HepG2 (cell line): ENCODE measurements around the gene HACD2. TPM values are rescaled to one million over a fixed set of nuclear protein-coding genes. Genes with fewer than 3 reads are reported as not detected.

Experiments used
- DNMT1 ChIP-seq: sonication (generic); formaldehyde crosslinking; IDR thresholded peaks from 2 replicates; pipeline ENCODE4 v1.5.1; 2020; ENCODE audit warnings: mild to moderate bottlenecking, missing genetic modification reagents
- HNRNPK ChIP-seq: fragments of 200-400 bp; formaldehyde crosslinking; IDR thresholded peaks from 2 replicates; pipeline ENCODE4 v1.6.1; 2018; ENCODE audit warnings: low read length, low read depth, moderate library complexity, mild to moderate bottlenecking; ENCODE audit not compliant: poor library complexity, severe bottlenecking
- HNRNPLL ChIP-seq: fragments of 200-400 bp; formaldehyde crosslinking; IDR thresholded peaks from 2 replicates; pipeline ENCODE4 v1.6.1; 2017; ENCODE audit warnings: mild to moderate bottlenecking, low read depth, low read length; ENCODE audit not compliant: poor library complexity, severe bottlenecking
- NCOA1 ChIP-seq: sonication (generic); formaldehyde crosslinking; IDR thresholded peaks from 2 replicates; pipeline ENCODE4 v1.9.0; 2021; ENCODE audit warnings: missing genetic modification reagents
- NFKBIZ ChIP-seq: IDR thresholded peaks from 2 replicates; pipeline ENCODE4 v1.6.1; 2018; ENCODE audit warnings: missing genetic modification reagents, missing compliant biosample characterization
- TARDBP ChIP-seq: sonication (generic); formaldehyde crosslinking; IDR thresholded peaks from 2 replicates; pipeline ENCODE4 v1.8.0; 2022; ENCODE audit warnings: mild to moderate bottlenecking, missing genetic modification reagents
- ZBTB8A ChIP-seq: sonication (generic); formaldehyde crosslinking; IDR thresholded peaks from 2 replicates; pipeline ENCODE4 v1.4.0; 2020; ENCODE audit warnings: mild to moderate bottlenecking, low read depth, missing genetic modification reagents, borderline replicate concordance
- ZIK1 ChIP-seq: sonication (generic); formaldehyde crosslinking; IDR thresholded peaks from 2 replicates; pipeline ENCODE4 v1.5.0; 2020; ENCODE audit warnings: mild to moderate bottlenecking, low read depth, missing genetic modification reagents, borderline replicate concordance
- ZNF264 ChIP-seq: sonication (generic); formaldehyde crosslinking; IDR thresholded peaks from 2 replicates; pipeline ENCODE4 v1.4.0; 2020; ENCODE audit warnings: missing genetic modification reagents
- ZNF563 ChIP-seq: sonication (generic); formaldehyde crosslinking; IDR thresholded peaks from 2 replicates; pipeline ENCODE4 v1.8.0; 2022; ENCODE audit warnings: mild to moderate bottlenecking, moderate library complexity, missing genetic modification reagents
- ZNF567 ChIP-seq: sonication (generic); formaldehyde crosslinking; IDR thresholded peaks from 2 replicates; pipeline ENCODE4 v1.8.1; 2023; ENCODE audit warnings: mild to moderate bottlenecking, missing genetic modification reagents, borderline replicate concordance
- ZNF672 ChIP-seq: sonication (generic); formaldehyde crosslinking; IDR thresholded peaks from 2 replicates; pipeline ENCODE4 v1.8.1; 2022; ENCODE audit warnings: missing genetic modification reagents
- ZNF777 ChIP-seq: sonication (generic); formaldehyde crosslinking; IDR thresholded peaks from 2 replicates; pipeline ENCODE4 v1.4.0; 2020; ENCODE audit warnings: missing genetic modification reagents
- ZSCAN22 ChIP-seq: sonication (generic); formaldehyde crosslinking; IDR thresholded peaks from 2 replicates; pipeline ENCODE4 v1.4.0; 2020; ENCODE audit warnings: mild to moderate bottlenecking, missing genetic modification reagents
- polyA plus RNA-seq, 8 experiments: library from polyadenylated mRNA; depleted of rRNA in 3 of 8; stranded (reverse) in 7 of 8; unstranded in 1 of 8; fragments of >200 nt; fragmentation: Illumina TruSeq in 4 of 8; extraction: Trizol in 4 of 8; gene quantifications; 2 replicates each; pipeline versions ENCODE4 v1.2.1 to v1.2.3, GENCODE V29; 2011 to 2016; ENCODE audit warnings: low read depth in 4 of 8, missing spikeins in 1 of 8, mixed read lengths in 1 of 8; ENCODE audit not compliant: insufficient read depth in 1 of 8
- total RNA-seq, 5 experiments: library from RNA; depleted of rRNA; stranded (reverse); fragments of >200 nt; fragmentation: Illumina TruSeq; extraction: Trizol; gene quantifications; 2 replicates each; pipeline ENCODE4 v1.2.3, GENCODE V29; 2016; ENCODE audit warnings: low read depth in 1 of 5
- TF ChIP-seq, protein P1 (sequence below): sonication (generic); formaldehyde crosslinking; IDR thresholded peaks from 2 replicates; pipeline ENCODE4 v1.4.0; 2020; ENCODE audit warnings: mild to moderate bottlenecking, missing genetic modification reagents, borderline replicate concordance
- TF ChIP-seq, protein P2 (sequence below): sonication (generic); formaldehyde crosslinking; IDR thresholded peaks from 2 replicates; pipeline ENCODE4 v1.5.1; 2020; ENCODE audit warnings: missing genetic modification reagents, mild to moderate bottlenecking, borderline replicate concordance

Gene HACD2
- total and polyA plus RNA-seq, 2 of the 13 experiments (the other 11 are each of a cell fraction or from before 2014, with no cell fraction given), result 47.0 to 50.4 TPM

DNA sequence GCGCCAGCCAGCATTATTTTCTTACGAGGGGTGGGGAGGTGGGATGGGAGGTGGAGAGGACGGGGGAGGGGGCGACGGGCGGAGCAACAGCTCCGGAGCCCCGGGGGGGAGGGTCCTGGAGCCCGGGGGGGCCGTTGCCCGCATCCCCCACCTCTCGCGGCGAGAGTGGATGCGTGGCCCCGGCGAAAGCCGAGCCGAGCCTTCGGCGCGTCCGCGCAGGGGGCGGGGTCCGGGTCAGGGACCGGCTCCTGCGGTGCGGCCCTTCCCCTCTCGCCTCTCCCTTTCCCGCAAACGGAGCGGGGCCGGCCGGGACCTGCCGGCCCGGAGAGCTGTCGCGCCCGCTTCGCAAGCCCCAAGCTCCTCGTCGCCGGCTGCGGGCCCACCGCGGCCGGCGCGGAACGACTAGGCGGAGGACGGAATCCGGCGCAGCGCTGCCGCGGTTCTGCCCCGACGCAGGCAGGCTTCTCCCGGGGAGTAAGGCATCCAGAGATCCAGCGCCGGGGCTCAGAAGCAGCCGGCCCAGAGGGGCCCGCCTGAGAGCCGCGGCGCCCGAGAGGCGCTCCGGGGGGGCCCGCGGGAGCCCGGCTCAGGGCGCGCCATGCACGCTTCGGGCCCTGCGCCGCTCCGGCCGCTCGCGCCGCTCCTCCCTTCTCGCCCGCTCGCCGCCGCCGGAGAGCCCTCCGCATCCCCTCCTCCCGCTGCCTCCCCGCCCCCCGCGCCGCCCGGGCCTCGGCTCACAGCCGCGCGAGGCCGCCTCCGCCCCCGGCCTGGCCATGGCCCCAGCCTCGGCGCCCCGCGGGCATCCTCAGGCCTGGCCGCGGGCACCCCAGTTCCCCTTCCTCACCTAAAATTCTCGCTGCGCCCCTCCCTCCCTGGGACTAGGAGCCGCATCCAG, 135.5 kb downstream of the HACD2 start (continued):
- TF ChIP-seq, protein P1, sequence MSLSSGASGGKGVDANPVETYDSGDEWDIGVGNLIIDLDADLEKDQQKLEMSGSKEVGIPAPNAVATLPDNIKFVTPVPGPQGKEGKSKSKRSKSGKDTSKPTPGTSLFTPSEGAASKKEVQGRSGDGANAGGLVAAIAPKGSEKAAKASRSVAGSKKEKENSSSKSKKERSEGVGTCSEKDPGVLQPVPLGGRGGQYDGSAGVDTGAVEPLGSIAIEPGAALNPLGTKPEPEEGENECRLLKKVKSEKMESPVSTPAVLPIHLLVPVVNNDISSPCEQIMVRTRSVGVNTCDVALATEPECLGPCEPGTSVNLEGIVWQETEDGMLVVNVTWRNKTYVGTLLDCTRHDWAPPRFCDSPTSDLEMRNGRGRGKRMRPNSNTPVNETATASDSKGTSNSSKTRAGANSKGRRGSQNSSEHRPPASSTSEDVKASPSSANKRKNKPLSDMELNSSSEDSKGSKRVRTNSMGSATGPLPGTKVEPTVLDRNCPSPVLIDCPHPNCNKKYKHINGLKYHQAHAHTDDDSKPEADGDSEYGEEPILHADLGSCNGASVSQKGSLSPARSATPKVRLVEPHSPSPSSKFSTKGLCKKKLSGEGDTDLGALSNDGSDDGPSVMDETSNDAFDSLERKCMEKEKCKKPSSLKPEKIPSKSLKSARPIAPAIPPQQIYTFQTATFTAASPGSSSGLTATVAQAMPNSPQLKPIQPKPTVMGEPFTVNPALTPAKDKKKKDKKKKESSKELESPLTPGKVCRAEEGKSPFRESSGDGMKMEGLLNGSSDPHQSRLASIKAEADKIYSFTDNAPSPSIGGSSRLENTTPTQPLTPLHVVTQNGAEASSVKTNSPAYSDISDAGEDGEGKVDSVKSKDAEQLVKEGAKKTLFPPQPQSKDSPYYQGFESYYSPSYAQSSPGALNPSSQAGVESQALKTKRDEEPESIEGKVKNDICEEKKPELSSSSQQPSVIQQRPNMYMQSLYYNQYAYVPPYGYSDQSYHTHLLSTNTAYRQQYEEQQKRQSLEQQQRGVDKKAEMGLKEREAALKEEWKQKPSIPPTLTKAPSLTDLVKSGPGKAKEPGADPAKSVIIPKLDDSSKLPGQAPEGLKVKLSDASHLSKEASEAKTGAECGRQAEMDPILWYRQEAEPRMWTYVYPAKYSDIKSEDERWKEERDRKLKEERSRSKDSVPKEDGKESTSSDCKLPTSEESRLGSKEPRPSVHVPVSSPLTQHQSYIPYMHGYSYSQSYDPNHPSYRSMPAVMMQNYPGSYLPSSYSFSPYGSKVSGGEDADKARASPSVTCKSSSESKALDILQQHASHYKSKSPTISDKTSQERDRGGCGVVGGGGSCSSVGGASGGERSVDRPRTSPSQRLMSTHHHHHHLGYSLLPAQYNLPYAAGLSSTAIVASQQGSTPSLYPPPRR, result no peak
- TF ChIP-seq, protein P2, sequence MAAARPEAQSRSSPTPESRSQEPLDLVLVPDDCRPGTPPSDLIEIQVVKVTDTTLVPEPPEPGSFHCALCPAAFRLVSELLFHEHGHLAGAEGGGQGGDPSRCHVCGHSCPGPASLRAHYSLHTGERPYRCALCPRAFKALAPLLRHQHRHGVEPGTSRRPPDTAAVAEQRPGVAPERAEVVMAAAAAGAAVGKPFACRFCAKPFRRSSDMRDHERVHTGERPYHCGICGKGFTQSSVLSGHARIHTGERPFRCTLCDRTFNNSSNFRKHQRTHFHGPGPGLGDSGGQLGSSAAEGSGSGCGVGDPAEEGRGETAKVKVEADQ (CRISPR knock-in tag), result no peak
- no peak for TF ChIP-seq NFKBIZ
- no peak for TF ChIP-seq ZSCAN22 (CRISPR knock-in tag)
- TF ChIP-seq HNRNPK, result peak; percentile 75
- TF ChIP-seq ZBTB8A (CRISPR knock-in tag), result no peak
- TF ChIP-seq ZNF672 (CRISPR knock-in tag), result no peak
- TF ChIP-seq NCOA1 (CRISPR knock-in tag), result no peak
- no peak for TF ChIP-seq DNMT1
- peak; percentile 73 for TF ChIP-seq HNRNPLL
- TF ChIP-seq ZIK1, result no peak
- TF ChIP-seq ZNF264 (CRISPR knock-in tag), result no peak
- TF ChIP-seq ZNF567 (CRISPR knock-in tag), result no peak
- TF ChIP-seq ZNF777 (CRISPR knock-in tag), result peak; percentile 68
- 0 out of 2 replicates have a peak, but pooled peaks have one; percentile 46 for TF ChIP-seq ZNF563
- no peak for TF ChIP-seq TARDBP (CRISPR knock-in tag)
